Measurements from ENCODE around the gene AATK.

The AATK gene

GRCh38 chr17:81166033-81166492, at the start of gene AATK:
Gene AATK (minus strand): TSS chr17:81166221. CDS start chr17:81165992, 229 bp downstream.
- DNase-seq: no peak

- no peak for DNase-seq
These were observed 48.0 kb upstream of the AATK start for GRCh38 chr17:81213978-81214377.

GRCh38 chr17:81212365-81212764, 46.3 kb upstream of the AATK start:
- DNase-seq: no peak

- peak in 1 of 2 experiments; percentile 10 for DNase-seq
These were observed 44.8 kb upstream of the AATK start for GRCh38 chr17:81210868-81211267.

- DNase-seq: no peak
These were observed 44.4 kb upstream of the AATK start for GRCh38 chr17:81210466-81210865.

GRCh38 chr17:81209141-81209540, 43.1 kb upstream of the AATK start:
- DNase-seq: no peak

- DNase-seq: no peak
These were observed 42.6 kb upstream of the AATK start for GRCh38 chr17:81208651-81209050.

- DNase-seq: no peak
These were observed 41.9 kb upstream of the AATK start for GRCh38 chr17:81207610-81208581.

- DNase-seq: no peak
These were observed 40.6 kb upstream of the AATK start for GRCh38 chr17:81206657-81207056.

GRCh38 chr17:81206166-81206565, 40.1 kb upstream of the AATK start:
- DNase-seq: no peak

- no peak for DNase-seq
These were observed 38.6 kb upstream of the AATK start for GRCh38 chr17:81204578-81204977.

- DNase-seq: no peak
These were observed 37.1 kb upstream of the AATK start for GRCh38 chr17:81203136-81203535.

GRCh38 chr17:81202318-81202717, 36.3 kb upstream of the AATK start:
- no peak for DNase-seq

GRCh38 chr17:81200695-81201580, 34.9 kb upstream of the AATK start:
- DNase-seq: peak; percentile 92 to 96

- no peak for DNase-seq
These were observed 34.2 kb upstream of the AATK start for GRCh38 chr17:81200201-81200600.

- no peak for DNase-seq
These were observed 33.4 kb upstream of the AATK start for GRCh38 chr17:81199482-81199830.

GRCh38 chr17:81198826-81199481, 32.9 kb upstream of the AATK start:
- DNase-seq: no peak

- no peak for DNase-seq
These were observed 31.9 kb upstream of the AATK start for GRCh38 chr17:81197831-81198490.

- DNase-seq: no peak
These were observed 31.4 kb upstream of the AATK start for GRCh38 chr17:81197409-81197795.

- DNase-seq: no peak
These were observed 30.7 kb upstream of the AATK start for GRCh38 chr17:81196505-81197408.

- DNase-seq: no peak
These were observed 30.0 kb upstream of the AATK start for GRCh38 chr17:81195941-81196495.

Data from Kasumi-1 (cell line).